GM19023 (cell line): ENCODE results near the gene MADCAM1.
"Not testable (repeated sequence)": the region's sequence is repeated elsewhere in the genome, so short reads cannot be mapped to it uniquely, and the experiment has no call there.

ENCODE experiments used
- ATAC-seq: cut with Tn5 transposase; IDR thresholded peaks from one replicate; pipeline ENCODE4 v1.9.1; 2021; ENCODE audit warnings: mild to moderate bottlenecking, moderate library complexity; ENCODE audit not compliant: unreplicated experiment

Gene MADCAM1

DNA sequence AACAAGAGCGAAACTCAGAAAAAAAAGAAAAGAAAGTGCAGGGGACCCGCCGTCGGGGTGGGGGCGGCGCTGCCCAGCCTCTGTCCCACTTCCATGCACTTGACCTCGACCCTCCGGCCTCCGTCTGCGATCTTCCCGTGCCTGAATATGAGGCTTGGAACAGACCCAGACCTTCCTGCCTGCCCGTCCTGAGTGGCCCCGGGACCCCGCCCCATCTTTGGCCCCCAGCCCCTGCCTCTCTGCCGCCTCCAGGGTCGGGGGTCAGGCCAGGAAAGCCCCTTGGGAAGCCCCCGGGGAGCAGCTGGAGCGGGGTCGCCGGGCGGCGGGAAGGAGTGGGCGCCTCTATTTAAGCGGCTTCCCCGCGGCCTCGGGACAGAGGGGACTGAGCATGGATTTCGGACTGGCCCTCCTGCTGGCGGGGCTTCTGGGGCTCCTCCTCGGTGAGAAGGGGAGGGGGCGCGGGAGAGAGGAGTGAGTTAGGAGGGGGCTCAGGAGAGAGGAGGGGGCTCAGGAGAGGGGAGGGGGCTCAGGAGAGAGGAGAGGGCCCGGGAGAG, at the start of gene MADCAM1:
MADCAM1 (plus strand) TSS at position 375 of the 554 bp plus-strand sequence; CDS start at position 389, 14 bp downstream.
- ATAC-seq, result no peak

DNA sequence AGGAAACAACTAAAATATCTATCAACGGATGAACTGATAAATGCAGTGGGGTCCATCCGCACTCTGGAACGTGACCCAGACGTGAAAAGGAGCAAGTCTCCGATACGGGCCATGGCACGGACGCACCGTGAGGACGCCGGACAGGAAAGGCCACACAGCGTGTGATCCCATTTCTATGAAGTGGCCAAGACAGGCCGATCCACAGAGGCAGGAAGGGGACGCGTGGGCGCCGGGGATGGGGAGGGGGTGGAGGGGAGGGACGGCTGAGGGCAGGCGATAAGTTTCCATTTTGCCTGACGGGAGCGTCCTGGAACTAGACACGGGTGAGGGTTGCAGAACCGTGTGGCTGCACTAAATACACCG, 49.2 kb upstream of the MADCAM1 start:
- ATAC-seq, result no peak

DNA sequence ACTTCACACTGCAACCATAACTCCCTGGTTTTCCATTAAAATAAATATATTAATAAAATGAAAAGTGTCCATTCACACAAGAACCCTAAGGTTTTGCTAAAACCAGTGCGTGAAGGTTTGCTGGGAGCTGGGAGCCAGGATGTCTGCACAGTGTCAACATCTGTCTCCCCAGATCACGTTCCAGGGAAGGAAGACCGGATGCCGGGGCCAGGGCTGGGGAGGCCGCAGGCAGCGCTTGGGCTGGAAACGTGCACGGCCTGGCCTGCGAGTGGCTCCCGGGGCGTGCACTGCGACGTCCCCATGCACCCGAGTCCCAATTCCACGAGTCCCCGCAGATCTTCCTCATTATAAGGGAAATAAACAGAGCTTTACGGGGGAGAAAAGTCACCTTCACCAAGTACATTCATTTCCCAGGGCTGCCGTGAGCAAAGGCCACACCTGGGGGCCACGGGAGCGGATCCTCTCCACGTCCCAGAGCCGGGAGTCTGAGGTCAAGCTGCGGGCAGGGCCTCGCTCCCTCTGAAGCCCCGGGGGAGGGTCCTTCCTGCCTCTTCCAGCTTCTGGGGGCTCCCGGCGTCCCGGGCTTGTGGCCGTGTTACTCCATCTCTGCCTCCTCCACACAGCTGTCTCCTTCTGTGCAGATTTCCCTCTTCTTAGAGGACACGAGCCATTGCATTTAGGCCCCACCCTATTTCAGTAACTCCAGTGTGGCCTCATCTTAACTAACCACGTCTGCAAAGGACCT, 48.3 kb upstream of the MADCAM1 start:
- ATAC-seq, result no peak

DNA sequence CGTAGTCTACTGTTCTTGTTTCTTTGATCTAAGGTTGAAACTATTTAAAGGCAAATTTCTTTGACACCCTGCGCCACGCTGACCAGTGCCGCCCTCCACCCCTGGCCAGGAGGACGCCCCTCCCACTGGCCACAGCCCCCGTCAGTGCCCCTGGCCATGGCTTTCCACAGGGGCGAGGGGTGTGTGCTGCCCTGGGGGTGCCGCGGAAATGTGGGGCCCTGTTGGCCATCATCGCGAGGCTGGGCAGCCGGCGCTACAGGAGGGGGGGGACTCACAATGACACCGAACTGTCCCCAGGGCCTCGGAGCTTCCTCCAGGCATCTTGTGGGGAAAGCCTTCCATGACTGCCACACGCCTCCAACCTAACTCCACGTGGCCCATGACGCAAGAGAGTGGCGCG, 46.4 kb upstream of the MADCAM1 start:
- no peak for ATAC-seq

DNA sequence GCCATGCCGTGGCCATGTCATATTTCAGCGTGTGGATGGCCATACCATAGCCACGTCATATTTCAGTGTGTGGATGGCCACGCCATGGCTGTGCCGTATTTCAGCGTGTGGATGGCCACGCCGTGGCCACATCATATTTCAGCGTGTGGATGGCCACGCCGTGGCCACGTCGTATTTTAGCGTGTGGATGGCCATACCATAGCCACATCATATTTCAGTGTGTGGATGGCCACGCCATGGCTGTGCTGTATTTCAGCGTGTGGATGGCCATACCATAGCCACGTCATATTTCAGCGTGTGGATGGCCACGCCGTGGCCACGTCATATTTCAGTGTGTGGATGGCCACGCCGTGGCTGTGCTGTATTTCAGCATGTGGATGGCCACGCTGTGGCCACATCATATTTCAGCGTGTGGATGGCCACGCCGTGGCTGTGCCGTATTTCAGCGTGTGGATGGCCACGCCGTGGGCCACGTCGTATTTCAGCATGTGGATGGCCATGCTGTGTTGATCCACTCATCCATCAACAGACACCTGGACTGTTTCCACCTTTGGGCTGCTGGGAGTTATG, 45.3 kb upstream of the MADCAM1 start:
- not testable (repeated sequence) for ATAC-seq

DNA sequence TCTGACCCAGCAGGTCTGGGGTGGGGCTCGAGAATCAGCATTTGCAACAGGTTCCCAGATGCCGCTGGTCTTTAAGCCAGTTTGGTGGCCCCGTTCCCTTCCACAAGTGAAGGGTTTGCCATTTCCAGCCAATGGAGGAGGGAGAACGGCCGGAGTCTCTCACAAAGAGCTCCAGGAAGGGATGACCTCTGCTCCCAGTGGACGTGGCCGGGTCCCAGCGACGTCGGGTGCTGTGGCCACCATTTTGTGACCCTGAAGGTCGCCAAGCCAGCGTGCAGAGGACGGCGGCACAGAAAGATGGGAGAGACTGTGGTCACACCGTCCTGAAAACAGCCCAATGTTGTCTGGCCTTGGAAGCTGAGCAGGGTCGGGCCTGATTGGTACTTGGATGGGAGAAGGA, 43.5 kb upstream of the MADCAM1 start:
- no peak for ATAC-seq

DNA sequence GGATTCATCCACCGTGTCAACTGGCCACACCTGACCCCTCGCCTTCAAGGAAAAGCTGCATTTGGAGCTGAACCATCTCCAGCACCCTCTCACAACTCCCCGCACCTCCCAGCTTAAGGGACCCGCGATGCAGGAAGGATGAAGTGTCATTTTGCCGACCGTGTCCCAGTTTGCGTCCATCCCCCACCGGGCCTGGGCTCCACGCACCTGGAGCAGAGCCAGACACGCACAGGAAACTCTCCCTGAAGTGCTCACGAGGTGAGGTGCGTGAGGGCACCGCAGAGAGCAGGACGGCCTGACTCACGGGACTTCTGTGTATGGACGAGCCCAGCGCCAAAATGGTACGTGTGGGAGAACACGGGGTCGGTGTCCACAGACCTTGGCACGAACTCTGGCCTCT, 42.7 kb upstream of the MADCAM1 start:
- no peak for ATAC-seq

DNA sequence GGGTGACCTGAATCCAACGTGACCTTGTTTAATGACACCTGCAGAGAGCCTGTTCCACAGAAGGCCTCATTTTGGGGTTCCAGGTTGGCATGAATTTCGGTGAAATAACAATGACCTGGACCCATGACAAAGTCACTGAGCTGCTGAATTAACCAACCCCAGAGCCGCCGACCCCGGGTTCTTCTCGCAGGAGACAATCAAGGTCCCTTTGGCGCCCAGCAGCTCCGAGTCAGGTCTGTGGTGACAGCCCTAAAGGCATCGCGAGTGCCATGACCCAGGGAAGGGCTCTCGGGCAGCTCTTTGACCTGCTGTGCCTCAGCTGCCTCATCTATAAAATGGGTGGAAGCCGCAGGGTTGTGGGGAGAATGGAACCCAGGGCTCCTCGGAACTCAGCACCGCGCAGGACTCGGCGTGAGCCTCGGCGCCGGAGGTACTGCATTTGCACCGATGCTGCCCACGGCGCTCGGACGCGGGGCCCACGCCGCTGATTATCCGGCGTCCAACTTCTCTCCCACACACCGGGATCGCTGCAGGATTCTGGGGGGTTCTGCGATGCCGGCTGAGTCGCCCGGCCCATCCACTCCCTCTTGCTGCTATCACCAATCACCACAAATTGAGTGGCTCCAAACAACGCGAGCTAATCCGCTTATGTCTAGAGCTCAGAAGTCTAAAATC, 41.1 kb upstream of the MADCAM1 start:
- no peak for ATAC-seq

DNA sequence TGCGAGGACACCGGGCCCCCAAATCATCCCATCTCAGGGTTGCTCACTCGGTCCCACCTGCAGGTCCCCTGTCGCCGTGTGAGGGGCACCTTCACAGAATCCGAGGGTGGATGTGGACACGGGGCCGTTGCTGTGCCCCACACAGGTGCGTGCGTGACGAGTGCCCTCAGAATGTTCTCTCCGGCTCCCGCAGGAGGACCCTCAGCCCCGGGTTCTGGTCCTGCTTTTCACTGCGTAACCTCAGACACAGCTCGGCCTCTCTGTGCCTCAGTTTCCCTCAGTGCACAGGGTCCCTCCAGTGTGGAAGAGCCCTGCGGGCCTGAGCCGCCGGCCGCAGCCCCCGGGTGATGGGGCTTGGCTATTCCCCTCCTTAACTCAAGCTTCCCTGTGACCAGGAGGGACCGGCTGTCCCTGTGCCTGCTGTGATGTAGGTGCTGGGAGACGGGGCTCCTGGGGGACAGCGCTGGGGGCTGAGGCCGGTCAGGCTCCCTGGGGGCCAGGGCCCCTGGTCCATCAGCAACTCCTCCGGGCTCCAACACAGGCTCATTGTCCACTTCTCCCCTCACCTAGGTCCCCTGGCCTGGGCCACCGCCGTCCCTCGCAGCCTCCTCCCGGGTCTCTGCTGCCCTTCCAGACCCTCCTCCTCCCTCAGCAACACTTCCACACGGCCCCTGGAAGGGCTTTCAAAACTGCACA, 40.3 kb upstream of the MADCAM1 start:
- no peak for ATAC-seq

DNA sequence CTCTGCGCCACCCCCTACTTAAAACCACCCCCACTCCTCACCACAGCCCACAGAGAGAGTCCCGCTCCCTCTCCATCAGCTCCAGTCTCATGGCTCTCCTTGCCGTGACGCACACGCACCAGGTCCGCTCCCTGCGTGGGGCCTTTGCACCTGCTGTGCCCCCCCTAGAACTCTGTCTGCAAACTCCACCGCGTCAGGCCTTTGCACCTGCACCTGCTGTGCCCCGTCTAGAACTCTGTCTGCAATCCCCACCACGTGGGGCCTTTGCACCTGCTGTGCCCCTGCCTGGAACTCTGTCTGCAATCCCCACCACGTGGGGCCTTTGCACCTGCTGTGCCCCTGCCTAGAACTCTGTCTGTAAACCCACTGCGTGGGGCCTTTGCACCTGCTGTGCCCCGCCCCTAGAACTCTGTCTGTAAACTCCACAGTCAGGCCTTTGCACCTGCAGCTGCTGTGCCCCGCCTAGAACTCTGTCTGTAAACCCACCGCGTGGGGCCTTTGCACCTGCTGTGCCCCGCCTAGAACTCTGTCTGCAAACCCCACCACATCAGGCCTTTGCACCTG, 39.7 kb upstream of the MADCAM1 start:
- ATAC-seq, result no peak

DNA sequence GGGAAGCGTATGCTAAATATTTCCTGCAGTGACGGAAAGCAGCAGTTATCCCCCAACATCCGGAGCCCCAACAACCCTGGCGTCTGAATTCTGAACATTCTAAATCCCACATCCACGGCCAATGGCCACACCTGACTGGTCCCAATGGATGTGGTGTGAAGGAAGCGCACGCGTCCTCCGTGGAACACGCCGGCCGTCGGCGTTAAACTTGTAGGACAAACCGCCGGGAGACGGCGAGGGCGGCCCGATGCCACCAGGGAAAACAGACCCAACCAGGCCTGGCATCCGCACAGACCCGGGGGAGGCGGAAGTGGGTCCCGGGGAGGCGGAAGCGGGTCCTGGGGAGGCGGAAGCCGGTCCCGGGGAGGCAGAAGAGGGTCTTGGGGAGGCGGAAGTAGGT, 38.6 kb upstream of the MADCAM1 start:
- ATAC-seq, result no peak

DNA sequence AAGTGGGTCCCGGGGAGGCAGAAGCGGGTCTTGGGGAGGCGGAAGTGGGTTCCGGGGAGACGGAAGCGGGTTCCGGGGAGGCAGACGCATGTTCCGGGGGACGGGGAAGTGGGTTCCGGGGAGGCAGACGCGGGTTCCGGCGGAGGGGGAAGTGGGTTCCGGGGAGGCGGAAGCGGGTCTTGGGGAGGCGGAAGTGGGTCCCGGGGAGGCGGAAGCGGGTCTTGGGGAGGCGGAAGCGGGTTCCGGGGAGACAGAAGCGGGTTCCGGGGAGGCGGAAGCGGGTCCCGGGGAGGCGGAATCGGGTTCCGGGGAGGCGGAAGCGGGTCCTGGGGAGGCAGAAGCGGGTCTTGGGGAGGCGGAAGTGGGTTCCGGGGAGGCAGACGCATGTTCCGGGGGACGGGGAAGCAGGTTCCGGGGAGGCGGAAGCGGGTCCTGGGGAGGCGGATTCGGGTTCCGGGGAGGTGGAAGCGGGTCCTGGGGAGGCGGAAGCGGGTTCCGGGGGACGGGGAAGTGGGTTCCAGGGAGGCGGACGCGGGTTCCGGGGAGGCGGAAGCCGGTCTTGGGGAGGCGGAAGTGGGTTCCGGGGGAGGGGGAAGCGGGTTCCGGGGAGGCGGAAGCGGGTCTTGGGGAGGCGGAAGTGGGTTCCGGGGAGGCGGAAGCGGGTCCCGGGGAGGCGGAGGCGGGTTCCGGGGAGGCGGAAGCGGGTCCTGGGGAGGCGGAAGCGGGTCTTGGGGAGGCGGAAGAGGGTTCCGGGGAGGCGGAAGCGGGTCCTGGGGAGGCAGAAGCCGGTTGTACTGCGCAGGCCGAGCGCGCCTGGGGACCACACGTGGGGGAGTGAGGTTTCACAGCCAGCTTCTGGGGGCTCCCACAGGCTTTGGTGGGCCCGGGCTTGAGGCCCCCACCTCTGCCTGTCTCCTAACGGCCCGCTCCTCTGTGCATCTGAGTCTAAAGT, 37.9 kb upstream of the MADCAM1 start:
- no peak for ATAC-seq

DNA sequence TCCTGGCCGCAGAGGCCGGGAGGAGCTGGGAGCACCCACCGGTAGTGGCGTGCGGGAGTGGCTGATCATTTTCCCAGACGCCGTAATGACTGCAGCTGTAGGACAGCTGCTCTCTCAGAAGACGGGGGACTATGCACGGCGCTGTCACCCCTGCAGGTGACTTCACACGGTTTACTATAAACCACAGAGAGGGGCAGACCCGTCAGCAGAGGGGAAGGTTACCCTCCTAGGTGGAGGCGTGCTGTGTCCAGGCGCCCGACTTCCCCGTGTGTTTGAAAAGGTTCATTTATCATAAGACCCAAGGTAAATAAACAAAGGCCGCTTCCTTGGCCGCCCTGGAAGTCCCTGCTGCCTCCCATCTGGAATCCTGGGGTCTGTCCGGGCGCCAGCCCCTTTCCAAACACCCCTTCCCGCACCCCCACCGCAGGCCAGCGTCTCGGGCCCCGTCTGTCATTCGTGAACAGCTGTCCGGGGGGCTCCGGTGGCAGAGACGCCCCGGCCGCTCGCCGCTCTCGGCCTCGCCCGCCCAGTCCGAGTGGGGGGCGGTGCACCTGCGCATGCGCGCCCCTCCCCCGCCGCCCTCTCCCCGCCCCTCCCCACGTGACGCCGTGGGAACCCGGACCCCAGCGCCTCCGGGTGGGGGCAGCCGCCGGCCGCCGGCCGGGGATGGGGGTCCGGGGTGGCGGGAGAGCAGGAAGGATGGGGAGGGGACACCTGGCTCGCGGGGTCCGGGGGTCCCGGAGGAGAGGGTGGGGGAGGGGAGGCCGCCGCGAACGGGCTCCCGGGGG, 36.4 kb upstream of the MADCAM1 start:
- no peak for ATAC-seq

DNA sequence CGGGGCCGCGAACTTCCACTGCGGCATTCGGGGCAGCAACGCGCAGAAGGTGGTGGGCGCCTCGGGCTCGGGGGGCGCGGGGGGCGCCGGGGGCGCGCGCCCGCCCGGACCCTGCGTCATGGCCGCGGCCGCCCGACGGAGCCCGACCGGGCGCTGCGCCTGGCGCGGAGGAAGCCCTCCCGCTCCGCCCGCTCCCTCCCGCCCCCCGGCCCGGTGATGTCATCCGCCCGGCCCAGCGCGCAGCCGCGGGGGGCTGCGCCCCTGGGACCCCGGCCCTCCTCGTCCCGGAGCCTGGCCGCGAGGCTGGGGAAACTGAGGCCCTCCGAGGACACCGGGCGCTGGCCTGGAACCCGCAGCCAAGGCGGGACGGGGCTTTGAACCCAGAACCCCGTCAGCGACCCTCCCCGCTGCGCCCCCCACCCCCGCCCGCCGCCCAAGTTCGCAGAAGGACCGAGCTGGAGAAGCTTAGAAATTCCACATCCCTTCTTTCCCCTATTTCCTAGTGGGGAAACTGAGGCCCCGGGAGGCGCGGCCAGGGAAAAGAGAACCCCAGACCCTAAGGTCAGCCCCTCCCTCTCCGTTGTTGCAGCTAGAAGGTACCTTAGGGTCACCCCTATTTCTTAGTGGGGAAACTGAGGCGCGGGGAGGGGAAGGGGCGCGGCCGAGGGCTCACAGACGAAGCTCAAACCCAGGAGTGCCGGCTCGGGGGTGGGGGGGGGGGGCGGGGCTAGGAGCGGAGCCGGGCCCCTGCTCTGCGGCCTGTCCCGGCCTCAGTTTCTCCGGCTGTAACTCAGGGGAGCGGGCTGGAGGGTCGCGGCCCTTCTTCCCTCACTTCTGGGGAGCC, 35.2 kb upstream of the MADCAM1 start, which contains the start of gene SHC2:
SHC2 (minus strand) TSS at position 157 of the 844 bp plus-strand sequence; CDS start at position 120, 37 bp downstream.
- ATAC-seq, result no peak

DNA sequence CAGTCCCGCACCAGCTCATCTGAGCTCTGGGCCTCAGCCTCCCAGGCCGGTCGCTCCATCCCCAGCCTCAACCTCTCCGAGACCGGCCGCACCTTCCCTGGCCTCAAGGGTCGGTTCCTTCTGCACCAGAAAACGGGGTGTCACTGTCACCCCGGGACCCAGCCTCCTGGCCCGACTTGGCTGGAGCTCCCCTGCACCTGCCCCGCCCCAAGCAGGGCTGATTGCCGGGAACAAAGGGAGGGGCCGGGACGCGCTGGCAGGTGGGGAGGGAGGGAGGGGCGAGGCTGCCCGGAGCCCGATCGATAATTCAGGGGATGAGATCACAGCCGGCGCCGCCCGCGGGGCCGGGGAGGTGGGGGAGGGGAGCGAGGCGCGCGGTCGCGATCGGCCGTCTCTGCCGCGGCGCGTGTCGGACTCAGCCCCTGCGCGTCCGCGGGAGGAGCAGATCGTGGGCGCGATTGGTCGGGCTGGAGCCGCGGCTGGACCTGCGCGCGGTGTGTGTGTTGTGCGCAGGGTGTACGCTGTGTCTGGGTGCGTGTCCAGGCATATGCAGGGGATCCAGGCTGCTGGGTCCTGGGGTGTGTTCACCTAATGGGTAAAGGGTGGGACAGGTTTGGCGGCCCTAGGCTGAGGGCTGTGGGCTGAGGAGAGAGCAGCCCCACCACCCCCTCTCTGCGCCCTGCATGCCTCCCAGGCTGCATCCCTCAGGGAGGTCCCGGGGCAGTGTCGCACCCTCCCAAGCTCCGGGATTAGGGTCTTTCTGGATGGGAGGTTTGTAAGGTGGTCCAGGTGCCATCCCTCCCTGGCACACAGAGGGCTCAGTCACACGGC, 34.4 kb upstream of the MADCAM1 start:
- ATAC-seq, result no peak

DNA sequence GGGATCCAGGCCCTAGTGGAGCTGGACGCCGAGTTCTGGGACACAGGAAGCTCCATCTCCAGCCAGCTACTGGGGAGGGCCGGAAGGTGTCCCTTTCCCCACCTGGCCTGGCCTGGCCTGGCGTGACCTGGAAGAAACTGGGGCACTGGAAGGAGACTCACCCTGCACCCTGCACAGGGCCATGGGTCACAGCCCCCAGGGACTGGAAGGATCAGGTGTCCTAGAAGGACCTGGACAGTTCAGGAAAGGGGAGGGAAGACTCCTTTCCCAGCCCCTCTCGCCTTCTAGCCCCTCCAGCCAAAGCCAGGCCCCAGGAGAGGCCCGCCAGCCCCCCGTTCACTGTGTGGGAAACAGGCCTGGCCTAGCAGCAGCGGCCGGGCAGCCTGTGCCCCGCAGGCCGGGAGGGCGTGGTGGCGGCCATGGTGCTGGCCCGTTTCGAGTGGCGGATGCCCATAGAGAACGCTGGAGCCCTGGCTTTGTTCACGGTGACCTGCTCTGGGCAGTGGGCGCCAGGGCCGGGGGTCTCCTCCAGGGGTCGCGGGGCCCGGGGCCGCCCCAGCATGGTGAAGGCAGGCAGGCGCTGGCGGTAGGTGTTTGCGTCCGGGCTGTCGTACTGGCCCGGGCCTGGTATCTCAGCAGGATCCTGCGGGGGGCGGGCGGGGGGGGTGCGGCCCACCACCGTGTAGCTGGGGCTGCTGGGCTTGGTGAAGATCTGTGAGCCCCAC, 32.6 kb upstream of the MADCAM1 start:
- ATAC-seq, result no peak

DNA sequence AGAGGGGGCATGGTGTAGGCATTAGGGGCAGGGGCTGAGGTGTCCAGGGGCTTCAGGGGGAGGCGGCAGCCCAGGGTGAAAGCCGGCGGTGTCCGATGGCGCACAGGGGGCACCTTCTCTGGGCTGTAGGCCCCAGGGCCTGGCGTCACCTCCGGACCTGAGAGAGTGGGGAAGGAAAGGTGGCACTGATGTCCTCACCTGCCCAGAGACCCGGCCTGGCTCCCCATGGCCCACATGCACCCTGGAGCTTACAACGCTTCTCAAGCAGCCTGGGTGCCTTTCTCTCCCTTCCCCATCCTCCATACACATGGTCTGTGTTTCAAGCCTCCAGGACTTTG, 32.1 kb upstream of the MADCAM1 start:
- ATAC-seq, result no peak
